ENCODE data around the gene SOWAHC.
"Not testable (repeated sequence)": the region's sequence is repeated elsewhere in the genome, so short reads cannot be mapped to it uniquely, and the experiment has no call there.

The SOWAHC gene

DNA sequence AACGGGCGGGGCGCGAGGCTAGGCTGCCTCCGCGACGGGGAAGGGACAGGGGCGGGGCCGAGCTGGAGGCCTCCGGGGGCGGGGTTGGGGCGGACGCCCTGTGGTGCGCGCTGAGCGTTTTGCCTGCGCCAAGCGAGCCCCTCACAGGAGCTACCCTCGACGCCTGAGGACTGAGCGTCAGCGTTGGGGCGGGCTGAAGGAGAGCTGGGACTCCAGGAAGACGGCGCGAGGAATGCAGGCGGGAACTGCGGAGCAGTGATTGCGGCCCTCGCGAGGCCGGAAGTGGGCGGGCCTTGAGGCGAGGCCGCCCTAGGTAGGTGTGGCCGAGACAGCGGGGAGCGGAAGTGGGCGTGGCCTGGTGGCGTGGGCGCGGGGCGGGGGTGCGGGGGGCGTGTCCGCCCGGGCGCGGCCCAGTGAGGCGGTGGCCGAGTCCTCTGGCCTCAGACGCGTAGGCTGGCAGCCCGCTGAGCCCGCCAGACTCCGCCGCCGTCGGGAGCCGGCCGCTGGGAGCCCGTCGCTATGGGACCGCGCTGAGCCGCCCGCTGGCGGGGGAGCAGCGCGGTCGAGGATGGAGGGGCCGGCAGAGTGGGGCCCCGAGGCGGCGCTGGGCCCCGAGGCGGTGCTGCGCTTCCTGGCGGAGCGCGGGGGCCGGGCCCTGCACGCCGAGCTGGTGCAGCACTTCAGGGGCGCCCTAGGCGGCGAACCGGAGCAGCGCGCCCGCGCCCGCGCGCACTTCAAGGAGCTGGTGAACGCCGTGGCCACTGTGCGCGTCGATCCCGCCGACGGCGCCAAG is at the start of gene SOWAHC, which contains the start of gene SEPTIN10:
Gene SOWAHC (plus strand): TSS at position 443 of the 793 bp plus-strand sequence. CDS start 126 bp downstream, at position 569.
Gene SEPTIN10 (minus strand): TSS at position 45 of the 793 bp plus-strand sequence. CDS start 139 bp downstream, outside the sequence.
- DNase-seq = peak; percentile 91

DNA sequence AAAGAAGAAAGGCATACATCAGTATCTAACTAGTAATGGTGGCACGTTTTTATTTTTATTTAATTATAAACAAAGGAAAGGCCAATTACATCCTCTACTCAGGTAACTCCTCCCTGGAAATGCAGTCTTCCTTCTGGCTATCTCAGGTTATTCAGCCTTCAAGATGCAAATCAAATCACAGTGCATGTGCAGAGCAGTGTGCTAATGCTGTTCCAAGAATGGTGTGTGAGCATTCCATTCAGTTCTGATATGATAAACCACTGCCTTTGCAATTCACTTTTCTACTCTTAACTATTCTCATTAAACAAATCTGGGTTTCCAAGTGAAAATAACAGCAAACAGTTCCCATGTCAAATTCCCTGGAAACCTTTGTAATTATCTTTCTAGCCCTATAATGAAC is 38.8 kb upstream of the SOWAHC start:
- DNase-seq = no peak

- DNase-seq = not testable (repeated sequence)
Observed at GRCh38 chr2:109577630-109578029, 36.5 kb upstream of the SOWAHC start.

DNA sequence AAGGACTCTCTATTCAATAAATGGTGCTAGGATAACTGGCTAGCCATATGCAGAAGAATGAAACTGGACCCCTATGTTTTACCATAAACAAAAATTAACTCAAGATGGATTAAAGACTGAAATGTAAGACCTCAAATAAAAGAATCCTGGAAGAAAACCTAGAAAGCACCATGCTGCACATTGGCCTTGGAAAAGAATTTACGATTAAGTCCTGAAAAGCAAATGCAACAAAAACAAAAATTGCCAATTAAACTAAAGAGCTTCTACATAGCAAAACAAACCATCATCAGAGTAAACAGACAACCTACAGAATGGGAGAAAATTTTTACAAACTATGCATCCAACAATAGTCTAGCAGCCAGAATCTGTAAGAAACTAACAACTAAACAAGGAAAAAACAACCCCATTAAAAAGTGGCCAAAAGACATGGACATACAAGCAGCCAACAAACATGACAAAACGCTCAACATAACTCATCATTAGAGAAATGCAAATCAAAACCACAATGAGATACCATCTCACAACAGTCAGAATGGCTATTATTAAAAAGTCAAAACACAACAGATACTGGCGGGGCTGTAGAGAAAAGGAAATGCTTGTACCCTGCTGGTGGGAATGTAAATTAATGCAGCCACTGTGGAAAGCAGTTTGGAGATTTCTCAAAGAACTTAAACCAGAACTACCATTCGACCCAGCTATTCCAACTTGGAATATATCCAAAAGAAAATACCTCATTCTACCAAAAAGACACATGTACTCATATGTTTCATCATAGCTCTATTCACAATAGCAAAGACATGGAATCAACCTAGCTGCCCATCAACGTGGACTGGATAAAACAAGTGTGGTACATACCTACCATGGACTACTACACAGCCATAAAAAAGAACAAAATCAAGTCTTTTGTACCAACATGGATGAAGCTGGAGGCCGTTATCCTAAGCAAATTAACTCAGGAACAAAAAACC is 31.0 kb upstream of the SOWAHC start:
- DNase-seq = no peak

DNA sequence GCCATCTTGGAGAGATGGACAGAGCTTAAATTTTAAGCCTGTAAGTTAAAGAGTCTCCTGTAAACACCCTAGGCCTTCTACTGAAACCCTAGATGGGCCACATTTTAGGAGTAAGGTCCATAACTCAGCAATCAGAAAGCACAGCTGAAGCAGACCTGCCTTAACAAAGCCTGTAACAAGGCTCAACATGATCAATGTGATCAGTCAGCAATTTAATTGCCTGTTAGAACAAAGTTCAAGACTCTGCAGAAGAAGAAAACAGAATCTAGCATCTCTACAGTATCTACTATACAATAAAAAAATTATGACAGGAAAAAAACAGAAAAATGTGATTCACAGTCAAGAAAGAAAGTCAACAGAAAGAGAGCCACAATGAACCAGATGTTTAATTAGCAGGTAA is 27.5 kb upstream of the SOWAHC start:
- no peak for DNase-seq

DNA sequence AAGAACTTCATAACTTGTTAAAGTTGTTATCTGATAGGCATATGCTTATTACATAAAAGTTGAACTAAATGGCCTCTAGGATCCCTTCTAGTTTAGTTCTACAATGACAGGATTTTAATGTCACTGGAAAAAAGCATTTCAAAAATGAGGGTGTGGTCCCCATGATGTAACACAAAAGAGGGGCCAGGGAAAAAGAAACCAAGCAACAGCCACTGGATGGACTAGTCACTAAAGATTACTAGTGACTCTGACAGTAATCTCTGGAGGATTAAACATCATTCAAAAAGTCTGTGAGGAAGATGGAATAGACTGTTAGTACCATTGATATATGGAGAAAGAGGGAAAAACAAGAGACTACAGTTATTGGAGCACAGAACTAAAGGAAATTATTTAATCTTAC is 23.0 kb upstream of the SOWAHC start:
- DNase-seq = no peak

DNA sequence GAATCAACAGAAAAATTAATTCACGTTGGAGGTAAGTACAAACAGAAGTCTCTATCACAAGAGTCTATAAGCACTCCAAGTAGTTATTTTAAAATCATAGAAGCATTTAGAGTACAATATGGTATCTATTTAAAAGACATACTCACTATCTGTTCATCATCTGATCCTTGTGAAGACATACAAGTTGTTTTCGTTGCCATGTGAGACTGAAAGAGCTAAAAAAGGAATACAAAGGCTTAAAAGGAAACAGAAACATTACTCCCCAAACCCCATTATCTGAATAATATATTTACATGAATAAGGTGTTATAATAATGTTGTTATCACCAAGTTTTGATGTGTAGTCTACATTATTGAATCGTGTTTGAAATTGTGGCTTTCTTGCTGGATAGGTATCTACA is 21.3 kb upstream of the SOWAHC start:
- no peak for DNase-seq

DNA sequence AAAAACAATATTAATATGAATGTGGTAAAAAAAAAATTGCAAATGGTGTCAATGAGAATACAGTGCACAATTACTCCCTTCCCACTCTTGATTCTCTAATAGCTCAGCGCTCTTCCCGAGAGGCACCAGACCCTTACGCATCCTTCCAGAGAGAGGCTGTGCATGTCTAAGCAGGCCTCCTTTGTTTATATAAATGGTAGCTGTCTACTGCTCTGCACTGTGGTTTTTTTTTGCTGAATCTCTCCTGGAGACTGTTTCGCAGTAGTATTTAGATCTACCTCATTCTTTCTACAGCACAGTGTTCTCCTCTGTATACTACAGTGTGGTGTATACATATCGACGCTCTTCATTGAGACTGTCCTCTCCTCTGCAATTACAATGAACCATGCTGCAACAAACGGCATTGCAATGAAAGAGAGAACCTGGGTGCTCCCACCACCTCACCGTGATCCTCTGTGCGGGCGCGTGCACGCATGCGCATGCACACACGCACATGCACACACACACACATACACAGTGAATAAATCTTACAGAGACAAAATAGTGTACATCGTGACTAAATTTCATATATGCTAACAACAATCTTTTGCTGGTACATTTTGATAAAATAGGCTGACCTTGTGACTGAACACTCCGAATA is 19.8 kb upstream of the SOWAHC start:
- no peak for DNase-seq

DNA sequence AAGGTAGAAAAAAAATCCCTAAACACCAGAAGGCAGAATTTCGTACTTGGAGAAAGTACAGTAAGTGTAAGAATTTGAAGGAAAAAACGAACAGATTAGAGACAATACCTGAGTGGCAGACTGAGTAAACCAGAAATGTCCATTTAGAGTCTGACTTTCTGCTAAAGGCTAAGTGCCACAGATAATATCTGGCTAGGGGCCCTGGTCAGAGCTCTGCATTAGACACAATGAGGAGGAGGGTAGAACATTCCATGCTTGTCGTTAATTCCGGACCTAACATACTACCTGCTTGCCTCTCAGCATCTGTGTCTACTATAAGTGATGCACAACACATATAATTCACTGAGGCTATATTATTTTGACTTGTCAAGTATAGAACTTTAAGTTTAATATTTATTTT is 18.5 kb upstream of the SOWAHC start:
- no peak for DNase-seq

- no peak for DNase-seq
Observed at GRCh38 chr2:109597283-109597682, 16.9 kb upstream of the SOWAHC start.

- DNase-seq = no peak
Observed at GRCh38 chr2:109601783-109602182, 12.4 kb upstream of the SOWAHC start.

DNA sequence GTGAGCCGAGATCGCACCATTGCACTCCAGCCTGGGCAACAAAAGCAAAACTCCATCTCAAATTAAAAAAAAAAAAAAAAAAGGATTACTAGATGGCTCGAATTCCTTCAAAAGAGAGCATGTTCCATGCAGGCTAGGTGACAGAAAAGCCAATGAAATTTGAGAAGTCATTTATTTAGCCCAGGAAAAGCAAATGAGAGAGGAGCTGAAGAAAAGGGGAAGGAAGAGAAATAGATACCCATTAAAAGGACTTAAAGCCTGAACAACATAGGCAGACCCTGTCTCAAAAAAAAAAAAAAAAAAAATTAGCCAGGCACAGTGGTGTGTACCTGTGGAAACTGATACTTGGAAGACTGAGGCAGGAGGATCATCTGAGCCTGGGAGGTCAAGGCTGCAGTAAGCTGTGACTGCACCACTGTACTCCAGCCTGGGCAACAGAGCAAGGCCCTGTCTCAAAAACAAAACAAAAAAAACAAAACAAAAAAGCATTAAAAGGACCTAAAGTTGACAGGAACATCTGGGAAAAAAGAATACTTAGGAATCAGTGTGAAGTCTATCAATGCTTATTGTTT is 11.5 kb upstream of the SOWAHC start:
- no peak for DNase-seq

DNA sequence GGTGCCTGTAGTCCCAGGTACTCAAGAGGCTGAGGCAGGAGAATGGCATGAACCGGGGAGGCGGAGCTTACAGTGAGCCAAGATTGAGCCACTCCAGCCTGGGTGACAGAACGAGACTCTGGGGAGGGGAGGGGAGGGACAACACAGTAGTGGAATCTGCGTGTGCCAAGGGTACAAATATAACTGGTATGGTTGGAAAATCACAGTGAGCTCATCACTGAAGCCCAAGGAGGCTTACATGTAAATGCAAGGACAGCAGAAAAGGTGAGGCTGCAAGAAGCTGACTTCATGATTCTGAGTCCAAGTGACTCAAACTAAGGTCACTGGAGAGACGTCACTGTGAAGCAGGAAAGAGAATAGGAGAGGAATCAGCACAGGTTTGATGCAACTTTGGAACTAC is 9.6 kb upstream of the SOWAHC start:
- DNase-seq = no peak

DNA sequence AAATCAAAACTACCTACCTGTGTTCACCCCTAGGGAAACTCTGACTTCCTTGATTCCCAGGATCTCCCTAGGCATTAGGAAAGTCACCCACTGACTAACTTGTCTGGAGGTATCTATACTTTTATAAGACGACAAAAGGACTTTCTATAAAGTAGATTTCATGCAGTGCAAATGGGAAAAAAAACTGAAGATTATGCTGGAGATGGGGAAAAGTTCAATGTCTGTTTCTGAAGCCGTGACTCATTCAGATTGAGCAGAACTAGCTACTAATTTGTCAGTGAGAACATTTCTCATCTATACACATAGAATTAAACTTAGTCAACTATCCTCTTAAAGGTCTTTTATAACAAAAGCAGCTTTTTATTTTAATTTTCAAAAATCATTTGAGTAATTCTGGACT is 6.4 kb upstream of the SOWAHC start:
- no peak for DNase-seq

DNA sequence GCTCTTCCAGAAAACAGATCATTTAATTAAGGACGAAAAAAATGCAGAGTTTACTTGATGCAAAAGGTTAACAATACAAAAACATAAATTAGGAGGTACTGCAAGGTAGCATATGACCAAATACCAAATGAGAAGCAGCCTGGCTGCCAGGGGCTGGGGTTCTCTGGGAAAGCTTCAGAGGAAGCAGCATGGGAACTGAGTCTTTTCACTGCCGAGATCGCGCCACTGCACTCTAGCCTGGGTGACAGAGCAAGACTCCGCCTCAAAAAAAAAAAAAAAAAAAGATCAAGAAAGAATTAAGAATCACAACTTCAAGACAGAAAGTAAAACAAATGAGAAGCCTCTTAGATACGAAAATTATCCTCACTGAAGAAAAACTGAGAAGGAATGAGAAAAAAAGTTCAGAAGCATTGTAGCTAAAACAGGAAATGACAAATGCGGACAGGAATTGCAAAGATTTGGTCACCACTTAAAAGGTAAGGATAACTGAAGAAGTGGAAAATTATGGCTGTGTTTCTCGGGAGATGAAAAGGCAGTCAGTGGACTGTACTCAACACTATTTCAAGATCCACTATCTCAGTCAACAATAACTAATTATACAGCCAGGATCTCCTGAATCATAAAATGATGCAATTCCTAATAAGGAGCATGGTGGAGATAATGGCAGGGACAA is 4.7 kb upstream of the SOWAHC start:
- DNase-seq = no peak

GRCh38 chr2:109611467-109612095 is 2.6 kb upstream of the SOWAHC start:
- DNase-seq = no peak

- no peak for DNase-seq
Observed at GRCh38 chr2:109613081-109613921, 863 bp upstream of the SOWAHC start.

- no peak for DNase-seq
Observed at GRCh38 chr2:109614715-109615636, 812 bp downstream of the SOWAHC start.

- DNase-seq = no peak
Observed at GRCh38 chr2:109615637-109616144, 1.5 kb downstream of the SOWAHC start.

Measured in SHP77 treated with DMSO at 0.1 percent for 48 hours (cell line).